CD4-positive, alpha-beta T cell treated with Interleukin-4 for 1 hour (primary cell): ENCODE data around the gene LAMA2.

Source experiments
- DNase-seq, 2 donors: peaks; one replicate each; pipeline ENCODE4 v3.0.0-alpha.2; 2020 to 2022

The LAMA2 gene

GRCh38 chr6:129235167-129236000 lies 352.4 kb downstream of the LAMA2 start:
- DNase-seq, result no peak

GRCh38 chr6:129236001-129236517 lies 353.1 kb downstream of the LAMA2 start:
- no peak for DNase-seq

- DNase-seq, result no peak
Measured at GRCh38 chr6:129238991-129239390, 356.1 kb downstream of the LAMA2 start.

GRCh38 chr6:129239825-129240491 lies 357.0 kb downstream of the LAMA2 start:
- DNase-seq, result no peak

- no peak for DNase-seq
Measured at GRCh38 chr6:129240492-129240853, 357.5 kb downstream of the LAMA2 start.

GRCh38 chr6:129242546-129242945 lies 359.6 kb downstream of the LAMA2 start:
- no peak for DNase-seq

- DNase-seq, result no peak
Measured at GRCh38 chr6:129243377-129243776, 360.4 kb downstream of the LAMA2 start.

- DNase-seq, result no peak
Measured at GRCh38 chr6:129248946-129249345, 366.0 kb downstream of the LAMA2 start.

- peak; percentile 20 to 62 for DNase-seq
Measured at GRCh38 chr6:129251669-129252376, 368.9 kb downstream of the LAMA2 start.

- no peak for DNase-seq
Measured at GRCh38 chr6:129252377-129253071, 369.6 kb downstream of the LAMA2 start.

GRCh38 chr6:129253242-129253641 lies 370.3 kb downstream of the LAMA2 start:
- no peak for DNase-seq

- no peak for DNase-seq
Measured at GRCh38 chr6:129253727-129254126, 370.8 kb downstream of the LAMA2 start.

GRCh38 chr6:129257196-129257595 lies 374.3 kb downstream of the LAMA2 start:
- no peak for DNase-seq

GRCh38 chr6:129262661-129263060 lies 379.7 kb downstream of the LAMA2 start:
- no peak for DNase-seq

- no peak for DNase-seq
Measured at GRCh38 chr6:129263176-129263575, 380.2 kb downstream of the LAMA2 start.

- no peak for DNase-seq
Measured at GRCh38 chr6:129264480-129265045, 381.6 kb downstream of the LAMA2 start.

GRCh38 chr6:129267028-129267427 lies 384.1 kb downstream of the LAMA2 start:
- DNase-seq, result no peak

- DNase-seq, result no peak
Measured at GRCh38 chr6:129269076-129269475, 386.1 kb downstream of the LAMA2 start.

- DNase-seq, result no peak
Measured at GRCh38 chr6:129269891-129270290, 387.0 kb downstream of the LAMA2 start.

- no peak for DNase-seq
Measured at GRCh38 chr6:129270450-129270849, 387.5 kb downstream of the LAMA2 start.

- DNase-seq, result no peak
Measured at GRCh38 chr6:129273161-129273560, 390.2 kb downstream of the LAMA2 start.

GRCh38 chr6:129276461-129276860 lies 393.5 kb downstream of the LAMA2 start:
- no peak for DNase-seq

- DNase-seq, result no peak
Measured at GRCh38 chr6:129276986-129277385, 394.0 kb downstream of the LAMA2 start.
